ENCODE data around the gene STK32C. TPM values are rescaled to one million over a fixed set of nuclear protein-coding genes. Genes with fewer than 3 reads are reported as not detected.

STK32C gene
- total RNA-seq, 1 donor from 2014 or later: 8.7 TPM

GRCh38 chr10:132202070-132202970 lies 105.4 kb downstream of the STK32C start:
- no peak for DNase-seq (ENCODE audit: low read depth)

GRCh38 chr10:132201111-132201969 lies 106.4 kb downstream of the STK32C start:
- DNase-seq (ENCODE audit: low read depth): no peak

GRCh38 chr10:132200344-132201110 lies 107.2 kb downstream of the STK32C start:
- DNase-seq (ENCODE audit: low read depth): no peak

GRCh38 chr10:132199854-132200311 lies 107.9 kb downstream of the STK32C start:
- no peak for DNase-seq (ENCODE audit: low read depth)

- no peak for DNase-seq (ENCODE audit: low read depth)
These were observed 108.4 kb downstream of the STK32C start for GRCh38 chr10:132199268-132199853.

- DNase-seq (ENCODE audit: low read depth): no peak
These were observed 109.2 kb downstream of the STK32C start for GRCh38 chr10:132198381-132199181.

GRCh38 chr10:132198068-132198370 lies 109.7 kb downstream of the STK32C start:
- DNase-seq (ENCODE audit: low read depth): no peak

- DNase-seq (ENCODE audit: low read depth): no peak
These were observed 110.3 kb downstream of the STK32C start for GRCh38 chr10:132197271-132198067.

- no peak for DNase-seq (ENCODE audit: low read depth)
These were observed 111.3 kb downstream of the STK32C start for GRCh38 chr10:132196178-132197113.

GRCh38 chr10:132195366-132196075 lies 112.2 kb downstream of the STK32C start:
- DNase-seq (ENCODE audit: low read depth): no peak

- DNase-seq (ENCODE audit: low read depth): no peak
These were observed 113.0 kb downstream of the STK32C start for GRCh38 chr10:132194726-132195125.

- peak; percentile 49 for DNase-seq (ENCODE audit: low read depth)
These were observed 113.7 kb downstream of the STK32C start for GRCh38 chr10:132193907-132194552.

- DNase-seq (ENCODE audit: low read depth): peak; percentile 91
These were observed 114.6 kb downstream of the STK32C start for GRCh38 chr10:132192991-132193665.

GRCh38 chr10:132192076-132192975 lies 115.4 kb downstream of the STK32C start:
- peak; percentile 47 for DNase-seq (ENCODE audit: low read depth)

GRCh38 chr10:132189810-132190422 lies 117.8 kb downstream of the STK32C start:
- DNase-seq (ENCODE audit: low read depth): no peak
